SKM-1 (cell line): ENCODE data around the gene STMN3.
"Not testable (repeated sequence)": the region's sequence is repeated elsewhere in the genome, so short reads cannot be mapped to it uniquely, and the experiment has no call there.

Experiments
- DNase-seq: peaks from one replicate; lab custom pipeline; 2025; ENCODE audit not compliant: unreplicated experiment; lab: John Stamatoyannopoulos, UW

The STMN3 gene

GRCh38 chr20:63617876-63618265 is 35.4 kb downstream of the STMN3 start:
- DNase-seq: no peak

GRCh38 chr20:63617092-63617875 is 35.9 kb downstream of the STMN3 start:
- DNase-seq: no peak

DNA sequence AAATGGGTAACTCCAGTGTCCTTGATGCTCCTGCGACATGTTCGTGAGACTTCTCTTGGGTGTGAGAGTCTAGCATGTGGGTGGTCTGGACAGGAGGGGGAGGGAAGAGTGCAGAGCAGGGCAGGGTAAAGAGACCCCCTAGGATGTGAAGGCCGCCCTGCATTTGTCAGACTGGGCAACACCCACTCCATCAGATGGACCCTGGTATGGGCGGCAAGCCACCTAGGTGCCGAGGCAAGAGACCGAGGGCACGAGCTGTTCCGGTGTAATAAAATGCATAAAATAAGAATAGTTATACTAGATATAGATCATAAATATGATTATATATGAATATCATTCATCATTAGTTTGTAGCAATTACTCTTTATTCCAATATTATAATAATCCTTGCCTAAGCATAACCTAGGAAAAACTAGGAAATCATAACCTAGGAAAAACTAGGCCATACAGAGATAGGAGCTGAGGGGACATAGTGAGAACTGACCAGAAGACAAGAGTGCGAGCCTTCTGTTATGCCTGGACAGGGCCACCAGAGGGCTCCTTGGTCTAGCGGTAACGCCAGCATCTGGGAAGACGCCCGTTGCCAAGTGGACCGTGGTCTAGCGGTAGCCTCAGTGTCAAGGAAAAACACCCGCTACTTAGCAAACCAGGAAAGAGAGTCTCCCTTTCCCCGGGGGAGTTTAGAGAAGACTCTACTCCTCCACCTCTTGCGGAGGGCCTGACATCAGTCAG is 39.2 kb downstream of the STMN3 start:
- DNase-seq: not testable (repeated sequence)

DNA sequence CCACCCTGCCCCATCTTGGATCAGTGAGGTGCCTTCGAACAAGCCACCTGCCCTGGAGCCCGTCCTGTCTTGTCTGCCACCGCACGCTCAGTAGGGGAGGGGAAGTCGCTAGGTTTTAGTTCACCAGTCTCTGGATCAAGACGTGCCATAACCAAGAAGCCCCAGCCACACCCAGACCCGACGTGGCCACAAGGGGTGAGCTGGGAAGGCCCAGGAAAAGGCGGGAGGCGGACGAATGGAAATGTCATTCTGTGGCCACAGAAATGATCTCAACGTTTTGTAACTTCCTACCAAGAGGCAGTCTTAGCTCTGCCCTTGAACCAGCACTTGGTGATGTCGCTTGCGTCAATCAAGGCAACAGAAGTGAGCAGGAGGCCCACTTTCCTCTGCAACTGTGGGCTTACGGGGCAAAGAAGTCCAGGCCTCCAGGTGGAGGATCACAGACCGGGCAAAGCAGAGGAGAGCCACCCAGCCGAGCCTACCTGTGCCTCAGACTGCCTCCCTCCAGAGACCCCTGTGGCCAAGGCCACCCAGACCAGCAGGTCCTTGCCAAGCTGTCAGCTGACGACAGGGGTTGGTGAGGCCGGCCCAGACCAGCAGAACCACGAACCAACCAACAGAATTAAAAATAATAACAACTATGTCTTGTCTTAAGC is 40.8 kb downstream of the STMN3 start:
- peak; percentile 89 for DNase-seq

DNA sequence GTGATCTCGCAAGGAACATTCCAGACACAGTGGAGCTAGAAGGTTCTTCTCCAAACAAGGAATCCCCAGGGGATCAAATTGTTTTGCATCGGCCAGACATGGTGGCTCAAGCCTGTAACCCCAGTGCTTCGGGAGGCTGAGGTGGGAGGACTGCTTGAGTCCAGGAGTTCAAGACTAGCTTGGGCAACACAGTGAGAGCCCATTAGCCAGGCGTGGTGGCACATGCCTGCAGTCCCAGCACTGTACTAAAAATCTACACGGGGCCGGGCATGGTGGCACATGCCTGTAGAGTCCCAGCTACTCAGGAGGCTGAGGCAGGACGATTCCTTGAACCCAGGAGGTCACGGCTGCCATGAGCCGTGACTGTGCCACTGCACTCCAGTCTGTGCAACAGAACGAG is 41.6 kb downstream of the STMN3 start:
- no peak for DNase-seq

DNA sequence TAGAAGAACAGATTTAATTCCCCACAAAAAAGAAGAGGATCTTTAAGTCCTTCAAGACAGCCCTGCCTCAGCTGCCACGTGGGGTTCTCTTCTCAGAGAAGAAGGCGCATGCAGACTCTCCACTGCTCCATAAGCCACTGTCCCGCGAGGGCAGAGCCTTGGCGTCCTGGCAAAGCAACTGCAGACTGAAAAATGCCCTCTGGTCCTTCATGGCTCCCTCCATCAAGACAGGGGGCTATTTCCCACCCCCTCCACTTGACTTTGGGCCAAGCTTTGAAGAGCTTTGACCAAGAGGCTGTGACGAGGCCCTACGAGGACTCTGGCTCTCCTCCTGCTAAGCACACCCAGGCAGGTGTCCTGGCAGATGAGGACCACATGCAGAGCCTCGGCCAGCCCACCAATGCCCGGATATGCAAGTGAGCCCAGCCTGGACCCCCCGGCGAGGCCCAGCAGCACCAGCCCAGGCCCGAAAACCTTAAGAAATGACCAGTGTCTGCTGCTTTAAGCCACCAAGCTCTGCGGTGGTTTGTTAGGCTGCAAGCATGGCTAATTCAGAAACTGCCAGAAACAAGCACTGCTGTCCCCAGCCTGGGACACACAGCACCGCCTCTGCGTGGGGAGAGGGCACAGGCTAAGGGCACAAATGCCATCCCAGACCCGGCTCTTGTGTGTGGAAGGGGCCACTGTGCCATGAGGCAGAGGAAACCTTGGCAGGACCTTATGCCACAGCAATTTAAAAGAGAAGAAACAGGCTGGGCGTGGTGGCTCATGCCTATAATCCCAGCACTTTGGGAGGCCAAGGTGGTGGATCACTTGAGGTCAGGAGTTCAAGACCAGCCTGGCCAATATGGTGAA is 42.4 kb downstream of the STMN3 start:
- no peak for DNase-seq

- DNase-seq: no peak
Observed at GRCh38 chr20:63606686-63607085, 46.5 kb downstream of the STMN3 start.

DNA sequence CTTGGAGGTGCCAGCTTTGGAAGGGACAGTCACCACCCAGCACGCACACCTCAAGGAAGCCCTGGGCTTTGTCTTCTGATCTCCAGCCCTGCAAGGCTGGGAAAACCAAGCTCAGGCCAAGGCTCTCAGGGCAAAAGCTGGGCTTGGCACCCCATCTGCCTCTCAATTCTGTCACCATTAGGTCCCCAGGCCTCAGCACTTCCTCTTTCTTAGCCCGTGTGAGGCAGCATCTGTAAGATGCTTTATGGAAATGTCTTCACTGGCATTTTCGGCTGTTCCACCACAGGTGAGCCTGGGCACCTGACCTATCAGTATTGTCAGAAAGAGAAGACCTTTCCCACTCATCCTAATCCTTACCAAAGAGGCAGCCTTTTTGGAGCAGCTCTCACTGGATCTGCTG is 50.9 kb downstream of the STMN3 start:
- no peak for DNase-seq

DNA sequence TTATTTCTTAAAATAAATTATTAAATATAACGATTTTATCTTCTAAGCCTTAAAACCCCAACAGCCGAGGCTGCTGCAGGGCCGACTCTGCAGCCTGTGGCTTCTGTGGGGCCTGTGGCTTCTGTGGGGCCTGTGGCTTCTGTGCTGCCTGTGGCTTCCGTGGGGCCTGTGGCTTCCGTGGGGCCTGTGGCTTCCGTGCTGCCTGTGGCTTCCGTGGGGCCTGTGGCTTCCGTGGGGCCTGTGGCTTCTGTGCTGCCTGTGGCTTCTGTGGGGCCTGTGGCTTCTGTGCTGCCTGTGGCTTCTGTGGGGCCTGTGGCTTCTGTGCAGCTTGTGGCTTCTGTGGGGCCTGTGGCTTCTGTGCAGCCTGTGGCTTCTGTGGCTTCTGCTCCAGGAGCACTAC is 51.5 kb downstream of the STMN3 start:
- DNase-seq: not testable (repeated sequence)

- no peak for DNase-seq
Observed at GRCh38 chr20:63599396-63600050, 53.7 kb downstream of the STMN3 start.

- DNase-seq: no peak
Observed at GRCh38 chr20:63598479-63599395, 54.5 kb downstream of the STMN3 start.

- no peak for DNase-seq
Observed at GRCh38 chr20:63597651-63598478, 55.4 kb downstream of the STMN3 start.

DNA sequence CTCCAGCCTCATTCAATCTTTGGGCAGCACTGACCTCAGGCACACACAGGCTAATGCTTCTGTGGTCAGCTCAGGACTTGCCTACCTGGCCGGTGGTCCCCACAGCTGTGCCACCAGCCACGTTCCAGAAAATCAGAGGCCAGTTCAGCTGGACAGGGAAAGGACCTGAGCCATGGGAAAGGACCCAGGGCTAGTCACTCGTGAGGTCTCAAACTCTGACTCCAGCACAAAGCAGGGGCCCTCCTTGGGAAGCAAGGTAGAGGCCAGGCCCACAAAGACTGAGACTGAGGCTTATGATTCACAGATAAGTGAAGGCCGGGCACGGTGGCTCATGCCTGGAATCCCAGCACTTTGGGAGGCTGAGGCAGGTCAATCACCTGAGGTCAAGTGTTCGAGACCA is 56.8 kb downstream of the STMN3 start:
- DNase-seq: no peak

- no peak for DNase-seq
Observed at GRCh38 chr20:63595416-63596127, 57.7 kb downstream of the STMN3 start.

DNA sequence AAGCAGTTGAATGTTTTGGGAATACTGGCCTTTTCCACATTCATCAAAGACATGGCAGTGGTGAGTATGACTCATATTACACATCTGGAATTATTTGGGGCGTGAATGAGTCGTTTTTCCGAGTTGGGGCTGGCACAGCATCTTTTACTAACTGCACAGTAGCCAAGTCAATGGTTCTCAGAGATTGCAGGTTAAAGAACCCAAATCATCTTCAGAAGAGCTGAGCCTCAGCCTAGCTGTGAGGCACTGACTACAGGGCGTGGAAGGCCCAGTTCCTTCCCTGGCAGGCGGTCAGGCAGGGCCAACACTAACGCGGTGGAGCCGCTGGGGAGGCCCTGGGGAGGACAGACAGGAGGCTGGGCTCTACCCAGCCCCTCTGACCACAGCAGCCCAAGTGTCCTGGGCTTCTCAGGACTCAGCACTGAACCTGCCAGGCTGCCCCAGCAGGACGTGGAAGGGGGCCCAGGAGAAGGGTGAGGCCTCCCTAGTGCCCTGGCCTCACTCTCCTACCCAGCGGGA is 59.1 kb downstream of the STMN3 start:
- DNase-seq: no peak

DNA sequence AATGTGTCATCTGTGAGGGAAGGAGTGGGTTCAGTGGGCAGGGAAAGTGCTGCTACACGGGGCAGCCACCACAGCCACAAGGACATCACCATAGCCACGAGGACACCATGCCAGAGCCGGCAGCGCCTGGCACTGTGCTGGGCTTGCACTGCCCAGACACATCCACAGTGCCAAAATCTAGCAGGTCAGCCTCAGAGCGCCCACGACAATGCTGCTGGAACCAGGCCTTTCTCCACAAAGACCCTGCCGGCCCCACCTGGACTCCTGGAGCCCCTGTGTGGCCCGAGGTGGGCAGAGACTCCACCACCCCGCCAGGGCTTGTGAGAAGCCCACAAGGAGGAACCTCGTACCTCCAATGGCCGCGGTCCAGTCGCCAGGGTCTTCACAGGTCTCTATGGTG is 60.6 kb downstream of the STMN3 start:
- no peak for DNase-seq

DNA sequence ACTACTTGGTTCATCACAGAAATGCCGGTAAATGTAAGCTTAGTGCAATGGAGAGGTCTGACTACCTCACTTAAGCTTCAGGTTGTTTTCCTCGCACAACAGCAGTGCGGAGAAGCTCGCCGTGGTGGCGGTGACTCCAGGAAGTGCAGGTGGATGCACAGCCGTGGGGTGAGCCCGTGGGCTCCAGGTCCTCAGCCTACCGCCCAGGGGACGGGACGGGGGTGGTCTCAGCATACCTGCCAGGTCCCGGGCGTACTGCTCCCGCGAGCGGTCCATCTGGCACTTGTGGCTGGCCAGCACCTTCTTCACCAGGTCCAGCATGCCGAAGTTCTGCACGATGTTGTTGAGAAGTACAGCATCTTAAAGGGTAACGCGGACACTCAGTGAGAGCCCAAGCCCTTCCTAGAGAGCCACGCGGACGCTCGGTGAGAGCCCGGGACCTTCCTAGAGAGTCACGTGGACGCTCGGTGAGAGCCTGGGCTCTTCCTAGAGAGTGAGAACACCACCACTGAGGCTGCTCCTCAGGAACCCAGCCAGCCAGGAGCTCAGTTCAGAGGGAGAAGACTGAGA is 61.4 kb downstream of the STMN3 start:
- no peak for DNase-seq
